ENCODE data around the gene APOBEC3B. TPM values are rescaled to one million over a fixed set of nuclear protein-coding genes. Genes with fewer than 3 reads are reported as not detected.
"Not testable (repeated sequence)": the region's sequence is repeated elsewhere in the genome, so short reads cannot be mapped to it uniquely, and the experiment has no call there.

The APOBEC3B gene
- total and polyA plus RNA-seq, 11 donors = 0.49 to 10.3 (median 1.0) TPM; not detected in 2

DNA sequence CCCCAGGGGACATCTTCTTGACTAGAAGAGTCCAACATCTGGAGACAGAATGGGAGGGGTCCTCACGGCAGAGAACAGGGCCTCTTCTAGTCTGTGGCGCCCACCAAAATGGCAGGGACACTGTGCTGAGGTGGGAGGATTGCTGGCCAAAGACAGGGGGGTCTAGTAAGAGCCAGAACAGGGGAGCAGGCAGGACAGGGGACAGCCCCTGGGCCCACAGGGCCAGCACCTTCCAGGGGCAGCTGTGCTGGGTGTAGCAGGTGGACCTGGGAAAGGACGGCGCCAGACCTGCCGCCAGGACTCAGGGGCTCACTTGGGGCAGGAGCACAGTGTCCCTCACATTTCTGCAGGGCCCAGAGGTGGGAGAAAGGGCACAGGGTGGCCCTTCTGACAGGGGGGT, 25.6 kb upstream of the APOBEC3B start:
- no peaks in the 10 kb centered on the region for H3K9me3 ChIP-seq
- 89 to 97% (median 91%) methylated on average over 4 to 5 of the region's 5 CpGs for WGBS, 4 donors
- no peaks in the 10 kb centered on the region for H3K27me3 ChIP-seq
- DNase-seq (no peak), ATAC-seq (no peak)
- H3K4me3 ChIP-seq = no peak overlapping the region
- peaks cover 0 to 41% (median 0%) of the 10 kb centered on the region in 12 donors for H3K4me1 ChIP-seq
- no peaks in the 10 kb centered on the region for H3K36me3 ChIP-seq
- H3K27ac ChIP-seq = no peak overlapping the region
- intact Hi-C loops (cut with DNase I) = no loop called here
- TF ChIP-seq, protein P1, sequence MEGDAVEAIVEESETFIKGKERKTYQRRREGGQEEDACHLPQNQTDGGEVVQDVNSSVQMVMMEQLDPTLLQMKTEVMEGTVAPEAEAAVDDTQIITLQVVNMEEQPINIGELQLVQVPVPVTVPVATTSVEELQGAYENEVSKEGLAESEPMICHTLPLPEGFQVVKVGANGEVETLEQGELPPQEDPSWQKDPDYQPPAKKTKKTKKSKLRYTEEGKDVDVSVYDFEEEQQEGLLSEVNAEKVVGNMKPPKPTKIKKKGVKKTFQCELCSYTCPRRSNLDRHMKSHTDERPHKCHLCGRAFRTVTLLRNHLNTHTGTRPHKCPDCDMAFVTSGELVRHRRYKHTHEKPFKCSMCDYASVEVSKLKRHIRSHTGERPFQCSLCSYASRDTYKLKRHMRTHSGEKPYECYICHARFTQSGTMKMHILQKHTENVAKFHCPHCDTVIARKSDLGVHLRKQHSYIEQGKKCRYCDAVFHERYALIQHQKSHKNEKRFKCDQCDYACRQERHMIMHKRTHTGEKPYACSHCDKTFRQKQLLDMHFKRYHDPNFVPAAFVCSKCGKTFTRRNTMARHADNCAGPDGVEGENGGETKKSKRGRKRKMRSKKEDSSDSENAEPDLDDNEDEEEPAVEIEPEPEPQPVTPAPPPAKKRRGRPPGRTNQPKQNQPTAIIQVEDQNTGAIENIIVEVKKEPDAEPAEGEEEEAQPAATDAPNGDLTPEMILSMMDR (IDR thresholded peaks at IDR 0.05) = no peak
- TF ChIP-seq POLR2A (IDR thresholded peaks at IDR 0.05) = no peak

DNA sequence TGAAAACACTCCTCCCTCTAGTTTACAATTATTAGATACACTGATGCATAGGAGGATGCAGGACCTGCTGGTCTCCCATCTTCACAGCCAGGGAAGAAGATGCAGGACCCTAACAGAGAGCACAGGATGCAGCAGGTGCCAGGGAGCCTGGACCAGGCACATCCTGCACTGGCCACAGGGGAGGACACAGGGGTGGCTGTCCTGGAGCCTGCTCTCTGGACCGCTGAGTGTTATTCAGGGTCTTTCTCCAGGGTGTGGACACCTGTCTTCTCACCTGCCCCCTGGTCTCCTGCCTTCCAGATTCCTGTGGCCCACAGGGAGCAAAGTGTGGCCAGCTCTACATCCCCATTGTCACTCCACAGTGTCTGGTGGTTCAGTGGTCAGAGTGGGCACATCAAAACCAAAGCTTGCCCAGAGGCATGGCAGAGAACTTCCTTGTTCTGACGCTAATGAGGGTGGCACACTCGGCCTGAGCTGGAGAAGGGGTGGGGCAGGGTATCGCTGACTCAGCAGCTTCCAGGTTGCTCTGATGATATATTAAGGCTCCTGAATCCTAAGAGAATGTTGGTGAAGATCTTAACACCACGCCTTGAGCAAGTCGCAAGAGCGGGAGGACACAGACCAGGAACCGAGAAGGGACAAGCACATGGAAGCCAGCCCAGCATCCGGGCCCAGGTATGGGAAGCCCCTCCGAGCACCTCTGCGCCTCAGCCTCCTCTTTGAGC, 24.9 kb upstream of the APOBEC3B start, which contains the start of gene APOBEC3A:
Gene APOBEC3A, plus strand, starts transcription at position 564 of the 725 bp plus-strand sequence. Its CDS starts 83 bp downstream, at position 647.
- intact Hi-C loops (cut with DNase I) = no loop called here
- no peaks in the 10 kb centered on the region for H3K27me3 ChIP-seq
- no peak within 1 kb of the TSS for H3K4me3 ChIP-seq
- ATAC-seq = peak in 2 of 4 donors; percentile 41 to 50
- peaks cover 0 to 34% (median 0%) of the 10 kb centered on the region in 12 donors for H3K4me1 ChIP-seq
- WGBS, 4 donors = 85 to 94% (median 85%) methylated on average over 8 to 11 of the region's 11 CpGs
- no peaks in the 10 kb centered on the region for H3K36me3 ChIP-seq
- TF ChIP-seq, protein P1 (IDR thresholded peaks at IDR 0.05) = no peak
- TF ChIP-seq POLR2A (IDR thresholded peaks at IDR 0.05) = no peak
- DNase-seq = peak in 2 of 5 donors; percentile 52 to 55
- H3K27ac ChIP-seq = peak within 1 kb of the TSS in 1 of 12 donors; percentile 57
- no peaks in the 10 kb centered on the region for H3K9me3 ChIP-seq

DNA sequence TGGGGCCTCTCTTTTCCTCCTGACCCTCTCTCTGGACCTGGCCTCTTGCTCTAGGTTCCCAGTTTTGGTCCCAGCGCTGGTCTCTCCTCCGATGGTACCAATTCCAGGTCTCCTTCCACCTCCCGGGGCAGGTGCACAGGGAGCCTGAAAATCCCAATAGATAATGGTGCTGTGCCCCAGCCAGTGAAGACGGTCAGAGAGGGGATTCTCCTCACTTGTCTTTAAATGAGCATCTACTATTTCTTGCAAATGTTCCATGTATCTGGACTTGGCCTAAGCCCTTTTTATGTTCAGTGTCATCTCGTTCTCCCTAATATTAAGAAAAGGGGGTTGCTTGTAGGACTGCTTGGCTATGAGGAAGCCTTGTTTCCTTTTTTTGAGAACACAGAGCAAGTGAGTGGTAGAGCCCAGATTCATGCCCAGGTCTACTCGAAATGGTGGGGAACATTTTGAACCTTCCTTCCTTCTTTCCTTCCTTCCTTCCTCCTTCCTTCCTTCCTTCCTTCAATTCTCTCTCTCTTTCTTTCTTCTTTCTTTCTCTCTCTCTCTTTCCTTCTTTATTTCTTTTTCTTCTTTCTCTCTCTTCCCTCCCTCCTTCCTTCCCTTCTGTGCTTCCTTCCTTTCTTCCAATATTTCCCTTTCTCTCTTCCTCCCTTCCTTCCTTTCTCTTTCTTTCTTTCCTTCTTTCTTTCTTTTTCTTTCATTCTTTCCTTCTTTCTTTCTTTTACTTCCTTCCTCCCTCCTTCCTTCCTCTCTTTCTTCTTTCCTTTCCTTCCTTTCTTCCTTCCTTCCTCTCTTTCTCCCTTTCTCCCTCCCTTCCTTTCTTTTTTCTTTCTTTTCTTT, 24.1 kb upstream of the APOBEC3B start:
- no peaks in the 10 kb centered on the region for H3K27me3 ChIP-seq
- peaks cover 0 to 27% (median 0%) of the 10 kb centered on the region in 12 donors for H3K4me1 ChIP-seq
- 83 to 88% (median 86%) methylated on average over 6 of the region's 6 CpGs for WGBS, 4 donors
- intact Hi-C loops (cut with DNase I) = no loop called here
- no peak for DNase-seq
- no peak for ATAC-seq
- TF ChIP-seq, protein P1 (IDR thresholded peaks at IDR 0.05) = no peak
- TF ChIP-seq POLR2A (IDR thresholded peaks at IDR 0.05) = no peak
- H3K36me3 ChIP-seq = no peaks in the 10 kb centered on the region
- no peak overlapping the region for H3K4me3 ChIP-seq
- no peaks in the 10 kb centered on the region for H3K9me3 ChIP-seq
- H3K27ac ChIP-seq = peak overlapping the region in 1 of 12 donors; percentile 57

DNA sequence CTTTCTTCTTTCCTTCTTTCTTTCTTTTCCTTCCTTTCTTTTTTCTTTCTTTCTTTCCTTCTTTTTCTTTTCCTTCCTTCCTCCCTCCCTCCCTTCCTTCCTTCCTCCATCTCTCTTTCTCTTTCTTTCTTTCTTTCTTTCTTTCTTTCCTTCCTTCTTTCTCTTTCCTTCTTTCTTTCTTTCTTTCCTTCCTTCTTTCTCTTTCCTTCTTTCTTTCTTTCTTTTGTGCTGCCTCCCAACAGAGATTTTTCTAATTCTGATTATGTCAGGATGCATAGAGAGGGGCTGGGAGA, 23.6 kb upstream of the APOBEC3B start:
- Histone ChIP-seq H3K27ac (peak overlapping the region in 1 of 12 donors; percentile 57), H3K4me1 (peaks cover 0 to 21% (median 0%) of the 10 kb centered on the region in 12 donors)
- DNase-seq; ATAC-seq; H3K4me3 ChIP-seq; H3K36me3 ChIP-seq; H3K27me3 ChIP-seq; intact Hi-C loops (cut with DNase I); H3K9me3 ChIP-seq: not testable (repeated sequence)
